NT2/D1 (cell line): ENCODE data around the gene TTL.

Experiments
- SUZ12 ChIP-seq: IDR thresholded peaks from 2 replicates; pipeline ENCODE4 v1.6.1; 2011; ENCODE audit not compliant: insufficient read length, insufficient read depth; ENCODE audit errors: extremely low read depth
- YY1 ChIP-seq: IDR thresholded peaks from 2 replicates; pipeline ENCODE4 v1.6.1; 2011; ENCODE audit not compliant: insufficient read length, insufficient read depth
- ZNF274 ChIP-seq: IDR thresholded peaks from 2 replicates; pipeline ENCODE4 v1.6.1; 2011; ENCODE audit warnings: mild to moderate bottlenecking, low read depth, low read length

GRCh38 chr2:112547333-112547732, 65.4 kb downstream of the TTL start:
- TF ChIP-seq ZNF274 (no peak), SUZ12 (no peak), YY1 (no peak)
